ENCODE data around the gene WBP1L.
"Not testable (repeated sequence)": the region's sequence is repeated elsewhere in the genome, so short reads cannot be mapped to it uniquely, and the experiment has no call there.

WBP1L gene

GRCh38 chr10:102841827-102842345 lies 98.1 kb downstream of the WBP1L start:
- DNase-seq (ENCODE audit: low read depth) = no peak

- not testable (repeated sequence) for DNase-seq (ENCODE audit: low read depth)
These were observed 99.4 kb downstream of the WBP1L start for GRCh38 chr10:102843139-102843538.

- DNase-seq (ENCODE audit: low read depth) = not testable (repeated sequence)
These were observed 100.5 kb downstream of the WBP1L start for GRCh38 chr10:102844190-102844776.

- DNase-seq (ENCODE audit: low read depth) = no peak
These were observed 101.7 kb downstream of the WBP1L start for GRCh38 chr10:102845352-102845902.

GRCh38 chr10:102850025-102850518 lies 106.3 kb downstream of the WBP1L start:
- no peak for DNase-seq (ENCODE audit: low read depth)

GRCh38 chr10:102853237-102853636 lies 109.5 kb downstream of the WBP1L start:
- not testable (repeated sequence) for DNase-seq (ENCODE audit: low read depth)

GRCh38 chr10:102855731-102856436 lies 112.1 kb downstream of the WBP1L start:
- peak; percentile 97 for DNase-seq (ENCODE audit: low read depth)

- no peak for DNase-seq (ENCODE audit: low read depth)
These were observed 113.1 kb downstream of the WBP1L start for GRCh38 chr10:102856758-102857424.

- DNase-seq (ENCODE audit: low read depth) = no peak
These were observed 116.2 kb downstream of the WBP1L start for GRCh38 chr10:102859911-102860310.

GRCh38 chr10:102863660-102864059 lies 119.9 kb downstream of the WBP1L start:
- no peak for DNase-seq (ENCODE audit: low read depth)

- no peak for DNase-seq (ENCODE audit: low read depth)
These were observed 121.9 kb downstream of the WBP1L start for GRCh38 chr10:102865620-102866019.
